ACC112 (cell line): Measurements from ENCODE around the gene ZBED2.
A peak's percentile ranks its signal among the peaks of the same experiment; 100 is the strongest.

Experiments used
- H2AFZ ChIP-seq: fragments of 200-600 bp; sonication (generic); one replicate; pipeline ENCODE4 v1.6.0; 2017; ENCODE audit warnings: antibody characterized with exemption, low read length; ENCODE audit not compliant: unreplicated experiment
- H3K27ac ChIP-seq: fragments of 200-600 bp; sonication (generic); 2 replicates; pipeline ENCODE4 v1.5.1; 2014; ENCODE audit warnings: low read depth, mild to moderate bottlenecking, antibody characterized with exemption, low read length, moderate library complexity
- H3K27me3 ChIP-seq: fragments of 200-600 bp; sonication (generic); 2 replicates; pipeline ENCODE4 v1.6.1; 2014; ENCODE audit warnings: mild to moderate bottlenecking, antibody characterized with exemption, low read length, moderate library complexity, mixed read lengths; ENCODE audit not compliant: insufficient read depth
- H3K36me3 ChIP-seq: fragments of 200-600 bp; sonication (generic); 2 replicates; pipeline ENCODE4 v1.6.1; 2016; ENCODE audit warnings: mild to moderate bottlenecking, antibody characterized with exemption, low read length, moderate library complexity, mixed read lengths; ENCODE audit not compliant: insufficient read depth
- H3K4me1 ChIP-seq: fragments of 200-600 bp; sonication (generic); one replicate; pipeline ENCODE4 v1.6.1; 2016; ENCODE audit warnings: low read length, mixed read lengths; ENCODE audit not compliant: insufficient read depth, unreplicated experiment, control insufficient read depth
- H3K4me3 ChIP-seq: fragments of 200-600 bp; sonication (generic); 2 replicates; pipeline ENCODE4 v1.5.1; 2014; ENCODE audit warnings: mild to moderate bottlenecking, low read depth, low read length
- H3K79me2 ChIP-seq: fragments of 200-600 bp; sonication (generic); one replicate; pipeline ENCODE4 v1.6.0; 2016; ENCODE audit warnings: low read length; ENCODE audit not compliant: control insufficient read depth, unreplicated experiment, insufficient read depth

ZBED2 gene

DNA sequence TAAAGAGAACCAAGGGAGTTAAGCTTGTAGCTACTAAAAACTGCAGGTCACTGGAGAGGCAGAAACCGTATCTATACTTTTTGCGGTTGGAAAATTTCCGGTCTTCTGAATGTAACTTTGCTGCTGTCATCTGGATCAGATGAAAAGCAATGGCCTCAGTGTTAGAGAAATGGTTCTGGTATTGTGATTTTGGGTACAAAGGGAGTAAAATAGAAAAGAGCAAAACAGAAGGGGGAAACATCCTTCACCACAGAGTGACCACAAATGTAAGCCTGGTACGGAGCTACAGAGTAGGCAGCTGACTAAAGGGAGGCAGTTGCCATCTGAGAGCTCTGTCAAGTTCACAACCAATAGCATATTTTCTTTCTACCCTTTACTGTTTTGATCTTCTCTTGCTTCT, 47.5 kb downstream of the ZBED2 start:
- Histone ChIP-seq H3K79me2 (no peaks in the 10 kb centered on the region), H3K36me3 (no peaks in the 10 kb centered on the region), H3K4me3 (no peak overlapping the region), H3K27ac (no peak overlapping the region), H3K4me1 (peaks cover 5% of the 10 kb centered on the region), H3K27me3 (no peaks in the 10 kb centered on the region), H2AFZ (peak overlapping the region; percentile 39)

DNA sequence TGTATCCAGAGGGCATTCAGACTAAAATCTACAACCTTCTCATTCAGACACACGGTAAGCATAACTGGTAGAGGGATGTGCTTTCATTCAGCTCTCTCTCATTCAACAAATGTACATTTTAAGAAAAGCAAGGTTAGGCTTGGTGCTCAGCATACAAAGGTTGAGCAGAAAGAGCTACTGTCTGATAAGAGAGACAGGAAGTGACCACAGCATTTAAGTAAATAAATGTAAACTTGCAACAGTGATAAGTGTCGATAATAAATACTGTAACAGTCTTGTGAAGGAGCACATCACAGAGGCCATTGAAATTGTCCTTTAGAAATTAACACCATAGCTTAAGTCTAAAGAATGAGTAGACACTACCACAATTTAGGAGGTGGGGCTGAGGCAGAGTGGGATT, 49.8 kb downstream of the ZBED2 start:
- Histone ChIP-seq H3K4me1 (peaks cover 5% of the 10 kb centered on the region), H3K4me3 (no peak overlapping the region), H3K27ac (no peak overlapping the region), H3K36me3 (no peaks in the 10 kb centered on the region), H2AFZ (no peak overlapping the region), H3K27me3 (no peaks in the 10 kb centered on the region), H3K79me2 (no peaks in the 10 kb centered on the region)
